HCT116 (cell line): ENCODE measurements around the gene SFXN5. TPM values are rescaled to one million over a fixed set of nuclear protein-coding genes. Genes with fewer than 3 reads are reported as not detected.

Source experiments
- ATAC-seq: fragments of 200-7000 bp; cut with Tn5 transposase; 2 replicates; pipeline ENCODE4 v1.9.1; 2020; ENCODE audit warnings: mild to moderate bottlenecking, moderate library complexity
- BruUV-seq: library from RNA; stranded (reverse); fragments of 400-500 nt; replicated peaks from 2 replicates; lab custom pipeline; 2021; lab: Mats Ljungman, UMichigan
- CTCF ChIA-PET: fragments of 300-600 bp; sonication (Branson Sonifier 250); formaldehyde crosslinking; loops from one replicate; lab custom pipeline; 2021; ENCODE audit warnings: antibody characterized with exemption; lab: Charles Lee
- POLR2A ChIA-PET: fragments of 300-600, 350-600 bp; sonication (Branson Sonifier 250); formaldehyde crosslinking; loops from one replicate; lab custom pipeline; 2021; ENCODE audit warnings: antibody characterized with exemption; lab: Charles Lee
- RAD21 ChIA-PET, 2 experiments: fragments of 300-600 bp; sonication (Branson Sonifier 250); formaldehyde crosslinking; loops; one replicate each; lab custom pipeline; 2023; ENCODE audit warnings: low total read pairs in 2 of 2; ENCODE audit not compliant: uncharacterized antibody in 2 of 2, unreplicated experiment in 2 of 2, low non-redundant PET in 1 of 2; lab: Charles Lee
- DNase-seq: peaks from one replicate; pipeline ENCODE4 v3.0.0-alpha.2; 2010; ENCODE audit warnings: low read depth, low spot score
- H2AFZ ChIP-seq: fragments of 200-600 bp; shearing (Covaris generic), sonication (generic); 2 replicates; pipeline ENCODE4 v1.6.1; 2017; ENCODE audit warnings: low read depth, mixed run types, mixed read lengths, antibody characterized with exemption, low read length; ENCODE audit not compliant: poor library complexity, severe bottlenecking
- H3K27ac ChIP-seq: 2 replicates; pipeline ENCODE4 v1.5.1; 2012; ENCODE audit warnings: low read depth, low read length
- H3K27me3 ChIP-seq: fragments of 200-600 bp; sonication (generic); 2 replicates; pipeline ENCODE4 v1.6.1; 2016; ENCODE audit warnings: mixed run types, low read length, mixed read lengths; ENCODE audit not compliant: insufficient read depth
- H3K36me3 ChIP-seq, 2 experiments: fragments of 200-500 bp in 1 of 2; fragments of 200-600 bp in 1 of 2; sonication (Bioruptor generic) in 1 of 2; sonication (generic) in 1 of 2; 2 replicates each; pipeline versions ENCODE4 v1.5.1 to v1.6.1; 2014 to 2016; ENCODE audit warnings: low read length in 2 of 2, inconsistent platforms in 1 of 2, mixed read lengths in 1 of 2, mixed run types in 1 of 2; ENCODE audit not compliant: insufficient read depth in 2 of 2, control insufficient read depth in 1 of 2
- H3K4me1 ChIP-seq, 2 experiments: fragments of 200-600 bp in 1 of 2; sonication (generic) in 1 of 2; 2 replicates each; pipeline versions ENCODE4 v1.5.1 to v1.6.1; 2012 to 2017; ENCODE audit warnings: low read length in 2 of 2, inconsistent platforms in 1 of 2, mild to moderate bottlenecking in 1 of 2, mixed read lengths in 1 of 2, mixed run types in 1 of 2, moderate library complexity in 1 of 2; ENCODE audit not compliant: insufficient read depth in 2 of 2, control insufficient read depth in 1 of 2
- H3K4me2 ChIP-seq: fragments of 200-600 bp; sonication (generic); 2 replicates; pipeline ENCODE4 v1.6.1; 2017; ENCODE audit warnings: mixed run types, low read length, mixed read lengths
- H3K4me3 ChIP-seq, 2 experiments: fragments of 200-600 bp in 1 of 2; sonication (generic) in 1 of 2; replicated peaks in 1 of 2; 2 replicates each; pipeline ENCODE4 v1.5.1; 2011 to 2016; ENCODE audit warnings: low read length in 2 of 2, control low read depth in 1 of 2, low read depth in 1 of 2, mild to moderate bottlenecking in 1 of 2, mixed read lengths in 1 of 2, mixed run types in 1 of 2
- H3K79me2 ChIP-seq: fragments of 200-600 bp; sonication (generic); 2 replicates; pipeline ENCODE4 v1.6.1; 2017; ENCODE audit warnings: mild to moderate bottlenecking, mixed run types, low read length, moderate library complexity, mixed read lengths; ENCODE audit not compliant: insufficient read depth
- H3K9ac ChIP-seq: fragments of 200-600 bp; sonication (generic); 2 replicates; pipeline ENCODE4 v1.6.1; 2016; ENCODE audit warnings: low read length, mixed read lengths
- H3K9me2 ChIP-seq: fragments of 200-600 bp; sonication (generic), shearing (Covaris generic); 2 replicates; pipeline ENCODE4 v1.6.1; 2017; ENCODE audit warnings: mixed run types, mild to moderate bottlenecking, moderate library complexity; ENCODE audit not compliant: insufficient read depth
- H3K9me3 ChIP-seq, 2 experiments: fragments of 200-500 bp in 1 of 2; fragments of 200-600 bp in 1 of 2; sonication (Bioruptor generic) in 1 of 2; sonication (generic) in 1 of 2; 2 replicates each; pipeline ENCODE4 v1.6.1; 2014 to 2017; ENCODE audit warnings: low read length in 2 of 2, mixed read lengths in 2 of 2, inconsistent platforms in 1 of 2, low read depth in 1 of 2, mild to moderate bottlenecking in 1 of 2, mixed run types in 1 of 2, moderate library complexity in 1 of 2; ENCODE audit not compliant: control insufficient read depth in 1 of 2, insufficient read depth in 1 of 2
- H4K20me1 ChIP-seq: fragments of 200-600 bp; sonication (generic), shearing (Covaris generic); 2 replicates; pipeline ENCODE4 v1.6.1; 2017; ENCODE audit warnings: mixed run types, mild to moderate bottlenecking, moderate library complexity; ENCODE audit not compliant: insufficient read depth
- CEBPB ChIP-seq: IDR thresholded peaks from 2 replicates; pipeline ENCODE4 v1.6.1; 2012; ENCODE audit warnings: low read depth
- EGR1 ChIP-seq: IDR thresholded peaks from 2 replicates; pipeline ENCODE4 v1.6.1; 2012; ENCODE audit warnings: low read depth
- EZH2phosphoT487 ChIP-seq: fragments of 200-600 bp; IDR thresholded peaks from 2 replicates; pipeline ENCODE4 v1.6.1; 2018; ENCODE audit warnings: antibody characterized with exemption, borderline replicate concordance
- FOSL1 ChIP-seq: IDR thresholded peaks from 2 replicates; pipeline ENCODE4 v1.6.1; 2012; ENCODE audit warnings: low read depth
- JUND ChIP-seq: IDR thresholded peaks from 2 replicates; pipeline ENCODE4 v1.6.1; 2012
- POLR2A ChIP-seq: IDR thresholded peaks from 2 replicates; pipeline ENCODE4 v1.7.0; 2011; ENCODE audit warnings: borderline replicate concordance; ENCODE audit not compliant: insufficient read depth, insufficient read length; ENCODE audit errors: extremely low read depth
- POLR2AphosphoS5 ChIP-seq: IDR thresholded peaks from 2 replicates; pipeline ENCODE4 v1.6.1; 2011; ENCODE audit warnings: mild to moderate bottlenecking, low read depth, low read length, moderate library complexity
- SIN3A ChIP-seq: IDR thresholded peaks from 2 replicates; pipeline ENCODE4 v1.6.1; 2012; ENCODE audit warnings: low read depth
- SP1 ChIP-seq: IDR thresholded peaks from 2 replicates; pipeline ENCODE4 v1.6.1; 2012; ENCODE audit warnings: low read depth
- SRF ChIP-seq: IDR thresholded peaks from 2 replicates; pipeline ENCODE4 v1.6.1; 2012; ENCODE audit warnings: low read depth
- TCF7L2 ChIP-seq: IDR thresholded peaks from 2 replicates; pipeline ENCODE4 v1.7.0; 2011; ENCODE audit warnings: borderline replicate concordance, inconsistent platforms; ENCODE audit not compliant: insufficient read depth, insufficient read length; ENCODE audit errors: extremely low read depth
- YY1 ChIP-seq: IDR thresholded peaks from 2 replicates; pipeline ENCODE4 v1.6.1; 2011; ENCODE audit warnings: low read length, low read depth, moderate library complexity, mild to moderate bottlenecking; ENCODE audit not compliant: insufficient replicate concordance; ENCODE audit errors: extremely low read depth
- ZNF274 ChIP-seq: fragments of 200-500 bp; sonication (Bioruptor generic); IDR thresholded peaks from 2 replicates; pipeline ENCODE4 v1.6.1; 2014; ENCODE audit warnings: mild to moderate bottlenecking, low read depth, low read length, inconsistent platforms
- intact Hi-C: fragments of 100-400 bp; cut with micrococcal nuclease; formaldehyde crosslinking; loops from 2 replicates; pipeline ENCODE4 v1.10.0; 2022
- total RNA-seq: library from RNA; stranded (reverse); gene quantifications from one replicate; pipeline ENCODE4 v1.2.1, GENCODE V29; 2021; ENCODE audit not compliant: unreplicated experiment
- TF ChIP-seq, protein P1 (sequence below): IDR thresholded peaks from 2 replicates; pipeline ENCODE4 v1.6.1; 2012
- TF ChIP-seq, protein P2 (sequence below): IDR thresholded peaks from 2 replicates; pipeline ENCODE4 v1.6.1; 2011; ENCODE audit warnings: mild to moderate bottlenecking, low read length, moderate library complexity; ENCODE audit not compliant: insufficient replicate concordance; ENCODE audit errors: extremely low read depth

Gene SFXN5
- total RNA-seq, 1 experiment from 2014 or later, result 10.0 TPM

DNA sequence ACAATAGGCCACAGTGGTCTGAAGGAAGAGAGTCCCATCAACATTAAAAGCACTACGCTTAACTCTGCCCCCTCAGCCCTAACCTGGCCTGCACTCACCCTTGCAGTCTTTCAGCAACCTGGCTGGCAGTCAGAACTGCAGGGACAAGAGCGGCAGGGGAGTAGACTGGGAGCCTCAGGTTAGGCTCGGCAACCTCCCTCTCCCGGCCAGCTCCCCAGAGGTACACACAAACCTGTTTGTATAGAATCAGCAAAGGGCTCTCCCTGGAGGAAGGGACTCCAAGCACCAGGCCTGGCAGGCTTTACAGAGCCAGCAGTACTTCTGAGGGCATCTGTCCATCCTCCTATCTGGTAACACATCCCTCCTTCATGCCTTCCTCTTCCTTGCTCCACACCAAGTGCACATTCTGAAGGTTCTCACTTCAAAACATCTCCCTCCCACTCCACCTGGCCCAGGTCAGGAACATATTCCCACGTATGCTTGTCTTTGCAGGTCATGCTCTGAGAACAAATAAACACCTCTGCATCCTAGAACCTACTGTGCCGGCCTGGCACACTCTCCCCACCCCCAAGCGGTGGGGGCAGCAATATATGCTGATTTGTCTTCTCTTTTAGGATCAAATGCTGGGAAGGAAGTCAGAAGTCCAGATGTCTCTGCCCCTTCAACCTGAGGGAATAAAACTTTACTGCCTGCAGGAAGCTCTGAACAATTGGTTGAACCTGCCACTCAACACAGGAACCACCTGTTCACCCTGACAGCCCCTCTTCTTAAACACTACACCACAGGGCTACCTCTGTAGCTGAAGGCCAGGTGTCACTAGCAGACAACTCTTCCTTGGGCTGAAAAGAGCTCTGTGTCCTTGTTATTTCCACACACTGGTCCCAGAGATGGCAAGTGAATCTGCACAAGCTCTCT lies 12.6 kb upstream of the SFXN5 start:
- no peak for TF ChIP-seq SRF
- TF ChIP-seq TCF7L2, result no peak
- TF ChIP-seq, protein P1, sequence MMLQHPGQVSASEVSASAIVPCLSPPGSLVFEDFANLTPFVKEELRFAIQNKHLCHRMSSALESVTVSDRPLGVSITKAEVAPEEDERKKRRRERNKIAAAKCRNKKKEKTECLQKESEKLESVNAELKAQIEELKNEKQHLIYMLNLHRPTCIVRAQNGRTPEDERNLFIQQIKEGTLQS, result no peak
- TF ChIP-seq, all 23 proteins: peak for 0
- BruUV-seq, result no TSS peak
- no peaks in the 10 kb centered on the region for H3K9me2 ChIP-seq
- no peak overlapping the region for H3K27ac ChIP-seq
- DNase-seq (no peak), ATAC-seq (no peak)
- no peaks in the 10 kb centered on the region for H3K27me3 ChIP-seq
- H3K4me2 ChIP-seq, result no peak overlapping the region
- peaks cover 0 to 10% of the 10 kb centered on the region in 2 experiments; a peak in 2 of 4 replicates for H3K36me3 ChIP-seq
- H3K4me1 ChIP-seq, result no peaks in the 10 kb centered on the region
- RAD21 ChIA-PET, result interaction anchor here in 1 of 2 experiments (2.9 kb wide), 1 partner anchor 72 kb away, joined by 8 read pairs; no protein-coding TSS in a partner anchor
- H3K4me3 ChIP-seq, result no peak overlapping the region
- CTCF ChIA-PET, result interaction anchor here (3.5 kb wide), 1 partner anchor 72 kb away, joined by 33 read pairs; no protein-coding TSS in a partner anchor
- POLR2A ChIA-PET, result no interaction called here
- H3K79me2 ChIP-seq, result peaks cover 24% of the 10 kb centered on the region; the same call in 1 of the 2 replicates
- intact Hi-C loops, result no loop called here
- no peaks in the 10 kb centered on the region for H4K20me1 ChIP-seq
- no peak overlapping the region for H2AFZ ChIP-seq
- no peak overlapping the region for H3K9ac ChIP-seq
- H3K9me3 ChIP-seq, result no peaks in the 10 kb centered on the region

DNA sequence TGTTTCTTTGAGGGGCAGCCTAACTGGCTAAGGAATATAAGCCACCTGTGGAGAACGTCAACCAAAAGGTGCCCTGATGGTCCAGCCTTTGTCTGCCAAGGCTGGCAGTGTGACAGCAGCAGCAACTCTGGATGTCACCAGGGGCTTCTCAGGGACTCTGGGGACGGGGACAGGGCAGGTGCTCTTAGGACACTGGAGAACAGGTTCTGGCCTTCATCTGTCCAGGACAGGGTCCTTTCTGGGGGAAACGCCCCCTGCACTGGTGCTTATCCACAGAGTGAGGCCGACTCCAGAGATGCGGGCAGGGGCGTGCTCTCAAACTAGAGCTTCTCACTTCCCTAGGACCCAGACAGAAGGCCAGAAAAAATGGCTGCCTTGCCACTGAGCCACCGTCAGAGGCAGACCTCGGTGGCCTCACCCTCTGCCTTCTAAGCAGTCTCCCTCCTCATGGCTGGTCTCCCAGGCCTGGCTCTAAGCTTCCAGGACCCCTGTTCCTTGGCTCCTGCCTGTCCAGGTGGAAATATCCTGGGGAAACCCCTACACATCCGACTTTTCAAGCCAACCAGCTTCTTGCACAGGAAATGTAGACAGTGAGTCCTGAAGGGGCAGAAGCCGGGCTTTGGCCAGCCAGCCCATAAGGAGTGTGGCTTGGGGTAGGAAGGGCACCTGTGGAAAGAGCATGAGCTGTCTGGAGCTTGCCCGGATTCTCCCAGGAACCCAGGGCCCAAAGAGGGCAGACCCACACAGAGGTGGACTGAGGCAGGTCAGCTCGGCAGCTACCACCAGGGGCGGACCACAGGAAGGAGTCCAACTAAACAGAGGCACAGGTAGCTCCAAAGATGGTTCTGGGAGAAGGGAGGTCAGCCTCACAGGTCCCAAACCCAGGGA lies 11.3 kb upstream of the SFXN5 start:
- H3K79me2 ChIP-seq, result peaks cover 20% of the 10 kb centered on the region; the same call in 1 of the 2 replicates
- TF ChIP-seq, protein P2, sequence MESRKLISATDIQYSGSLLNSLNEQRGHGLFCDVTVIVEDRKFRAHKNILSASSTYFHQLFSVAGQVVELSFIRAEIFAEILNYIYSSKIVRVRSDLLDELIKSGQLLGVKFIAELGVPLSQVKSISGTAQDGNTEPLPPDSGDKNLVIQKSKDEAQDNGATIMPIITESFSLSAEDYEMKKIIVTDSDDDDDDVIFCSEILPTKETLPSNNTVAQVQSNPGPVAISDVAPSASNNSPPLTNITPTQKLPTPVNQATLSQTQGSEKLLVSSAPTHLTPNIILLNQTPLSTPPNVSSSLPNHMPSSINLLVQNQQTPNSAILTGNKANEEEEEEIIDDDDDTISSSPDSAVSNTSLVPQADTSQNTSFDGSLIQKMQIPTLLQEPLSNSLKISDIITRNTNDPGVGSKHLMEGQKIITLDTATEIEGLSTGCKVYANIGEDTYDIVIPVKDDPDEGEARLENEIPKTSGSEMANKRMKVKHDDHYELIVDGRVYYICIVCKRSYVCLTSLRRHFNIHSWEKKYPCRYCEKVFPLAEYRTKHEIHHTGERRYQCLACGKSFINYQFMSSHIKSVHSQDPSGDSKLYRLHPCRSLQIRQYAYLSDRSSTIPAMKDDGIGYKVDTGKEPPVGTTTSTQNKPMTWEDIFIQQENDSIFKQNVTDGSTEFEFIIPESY, result no peak
- no peak for TF ChIP-seq POLR2AphosphoS5
- no peak for TF ChIP-seq EGR1
- TF ChIP-seq YY1, result no peak
- TF ChIP-seq, protein P1, result no peak
- TF ChIP-seq SIN3A, result no peak
- TF ChIP-seq FOSL1, result no peak
- TF ChIP-seq JUND, result no peak
- no peak for TF ChIP-seq SP1
- no peak for TF ChIP-seq EZH2phosphoT487
- TF ChIP-seq POLR2A, result no peak
- TF ChIP-seq ZNF274, result no peak
- TF ChIP-seq CEBPB, result no peak

More for the DNA sequence above, 11.3 kb upstream of the SFXN5 start:
- Histone ChIP-seq H4K20me1 (no peaks in the 10 kb centered on the region), H3K9ac (no peak overlapping the region), H2AFZ (no peak overlapping the region), H3K9me3 (no peaks in the 10 kb centered on the region), H3K27ac (no peak overlapping the region), H3K4me3 (no peak overlapping the region), H3K4me1 (no peaks in the 10 kb centered on the region), H3K36me3 (peaks cover 0 to 10% of the 10 kb centered on the region in 2 experiments; a peak in 2 of 4 replicates), H3K27me3 (no peaks in the 10 kb centered on the region), H3K4me2 (no peak overlapping the region), H3K9me2 (no peaks in the 10 kb centered on the region)
- ChIA-PET CTCF (no interaction called here), RAD21 (no interaction called here), POLR2A (no interaction called here)
- ATAC-seq (no peak), DNase-seq (no peak)
- intact Hi-C loops, result no loop called here
- BruUV-seq, result no TSS peak
